ENCODE data around the gene ECE2.

DNA sequence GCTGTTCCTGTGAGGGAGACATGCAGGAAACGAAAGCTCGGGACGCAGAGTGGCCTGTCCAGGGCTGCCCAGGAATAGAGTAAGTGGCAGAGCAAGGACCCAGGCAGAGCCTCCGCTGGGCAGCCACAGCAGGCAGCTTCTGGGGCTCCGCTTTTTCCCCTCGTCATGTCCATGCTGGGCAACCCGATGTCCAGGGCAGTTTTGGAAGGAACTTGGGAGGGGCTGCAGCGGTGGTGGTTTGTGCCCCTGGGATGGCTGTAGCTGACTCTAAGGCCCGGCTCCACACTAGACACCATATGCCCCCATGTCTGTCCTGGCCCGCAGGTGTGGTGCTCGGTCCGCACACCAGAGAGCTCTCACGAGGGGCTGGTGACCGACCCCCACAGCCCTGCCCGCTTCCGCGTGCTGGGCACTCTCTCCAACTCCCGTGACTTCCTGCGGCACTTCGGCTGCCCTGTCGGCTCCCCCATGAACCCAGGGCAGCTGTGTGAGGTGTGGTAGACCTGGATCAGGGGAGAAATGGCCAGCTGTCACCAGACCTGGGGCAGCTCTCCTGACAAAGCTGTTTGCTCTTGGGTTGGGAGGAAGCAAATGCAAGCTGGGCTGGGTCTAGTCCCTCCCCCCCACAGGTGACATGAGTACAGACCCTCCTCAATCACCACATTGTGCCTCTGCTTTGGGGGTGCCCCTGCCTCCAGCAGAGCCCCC, 16.1 kb downstream of the ECE2 start:
- no peak for TF ChIP-seq CTCF (tag by site-specific recombination; IDR thresholded peaks at IDR 0.05)
- no peak for TF ChIP-seq BCL11A (tag by site-specific recombination; IDR thresholded peaks at IDR 0.05; ENCODE audit: low read depth)
- TF ChIP-seq ZNF155 (tag by site-specific recombination; IDR thresholded peaks at IDR 0.05), result no peak
- no peak for TF ChIP-seq ZNF558 (tag by site-specific recombination; IDR thresholded peaks at IDR 0.05)
- TF ChIP-seq, protein P1, sequence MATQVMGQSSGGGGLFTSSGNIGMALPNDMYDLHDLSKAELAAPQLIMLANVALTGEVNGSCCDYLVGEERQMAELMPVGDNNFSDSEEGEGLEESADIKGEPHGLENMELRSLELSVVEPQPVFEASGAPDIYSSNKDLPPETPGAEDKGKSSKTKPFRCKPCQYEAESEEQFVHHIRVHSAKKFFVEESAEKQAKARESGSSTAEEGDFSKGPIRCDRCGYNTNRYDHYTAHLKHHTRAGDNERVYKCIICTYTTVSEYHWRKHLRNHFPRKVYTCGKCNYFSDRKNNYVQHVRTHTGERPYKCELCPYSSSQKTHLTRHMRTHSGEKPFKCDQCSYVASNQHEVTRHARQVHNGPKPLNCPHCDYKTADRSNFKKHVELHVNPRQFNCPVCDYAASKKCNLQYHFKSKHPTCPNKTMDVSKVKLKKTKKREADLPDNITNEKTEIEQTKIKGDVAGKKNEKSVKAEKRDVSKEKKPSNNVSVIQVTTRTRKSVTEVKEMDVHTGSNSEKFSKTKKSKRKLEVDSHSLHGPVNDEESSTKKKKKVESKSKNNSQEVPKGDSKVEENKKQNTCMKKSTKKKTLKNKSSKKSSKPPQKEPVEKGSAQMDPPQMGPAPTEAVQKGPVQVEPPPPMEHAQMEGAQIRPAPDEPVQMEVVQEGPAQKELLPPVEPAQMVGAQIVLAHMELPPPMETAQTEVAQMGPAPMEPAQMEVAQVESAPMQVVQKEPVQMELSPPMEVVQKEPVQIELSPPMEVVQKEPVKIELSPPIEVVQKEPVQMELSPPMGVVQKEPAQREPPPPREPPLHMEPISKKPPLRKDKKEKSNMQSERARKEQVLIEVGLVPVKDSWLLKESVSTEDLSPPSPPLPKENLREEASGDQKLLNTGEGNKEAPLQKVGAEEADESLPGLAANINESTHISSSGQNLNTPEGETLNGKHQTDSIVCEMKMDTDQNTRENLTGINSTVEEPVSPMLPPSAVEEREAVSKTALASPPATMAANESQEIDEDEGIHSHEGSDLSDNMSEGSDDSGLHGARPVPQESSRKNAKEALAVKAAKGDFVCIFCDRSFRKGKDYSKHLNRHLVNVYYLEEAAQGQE (tag by site-specific recombination; IDR thresholded peaks at IDR 0.05), result no peak
- TF ChIP-seq, protein P2, sequence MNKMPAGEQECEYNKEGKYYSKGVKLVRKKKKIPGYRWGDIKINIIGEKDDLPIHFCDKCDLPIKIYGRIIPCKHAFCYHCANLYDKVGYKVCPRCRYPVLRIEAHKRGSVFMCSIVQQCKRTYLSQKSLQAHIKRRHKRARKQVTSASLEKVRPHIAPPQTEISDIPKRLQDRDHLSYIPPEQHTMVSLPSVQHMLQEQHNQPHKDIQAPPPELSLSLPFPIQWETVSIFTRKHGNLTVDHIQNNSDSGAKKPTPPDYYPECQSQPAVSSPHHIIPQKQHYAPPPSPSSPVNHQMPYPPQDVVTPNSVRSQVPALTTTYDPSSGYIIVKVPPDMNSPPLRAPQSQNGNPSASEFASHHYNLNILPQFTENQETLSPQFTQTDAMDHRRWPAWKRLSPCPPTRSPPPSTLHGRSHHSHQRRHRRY (tag by site-specific recombination; IDR thresholded peaks at IDR 0.05), result no peak
- no peak for TF ChIP-seq ZNF174 (tag by site-specific recombination; IDR thresholded peaks at IDR 0.05)
- TF ChIP-seq ZNF184 (tag by site-specific recombination; IDR thresholded peaks at IDR 0.05), result no peak

All from HEK293 (cell line).